Measurements from ENCODE around the gene EPHX1.

The EPHX1 gene

DNA sequence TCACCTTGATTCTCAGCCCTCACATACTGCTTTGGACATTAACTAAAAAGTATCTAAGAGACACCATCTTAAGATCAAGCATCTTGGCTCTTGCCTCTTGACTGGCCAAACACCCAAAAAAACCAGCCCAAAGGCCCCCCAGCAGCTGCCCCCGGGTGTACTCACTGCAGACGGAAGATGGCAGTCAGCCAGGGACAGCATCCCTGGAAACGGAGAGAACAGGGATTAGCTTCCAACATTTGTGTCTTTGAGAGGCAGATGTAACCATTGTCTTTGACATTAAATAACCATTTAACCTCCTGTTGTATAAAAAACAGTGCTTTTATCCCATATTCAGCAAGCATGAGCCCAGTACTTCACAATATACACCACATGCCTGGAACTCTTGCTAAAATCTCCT lies 61.0 kb downstream of the EPHX1 start:
- Histone ChIP-seq H4K20me1 (ENCODE audit: insufficient read depth, low read length, poor library complexity, severe bottlenecking) (no peaks in the 10 kb centered on the region), H3K4me1 (ENCODE audit: insufficient read depth, low read length, poor library complexity, severe bottlenecking) (peaks cover 11% of the 10 kb centered on the region), H3K4me2 (ENCODE audit: low read depth, low read length, poor library complexity, severe bottlenecking) (no peak overlapping the region), H3K9me2 (replicated peaks; ENCODE audit: low read depth, low read length) (no peaks in the 10 kb centered on the region), H3K79me2 (ENCODE audit: insufficient read depth, low read length) (no peaks in the 10 kb centered on the region), H3F3A (ENCODE audit: low read depth) (no peaks in the 10 kb centered on the region), H3K27me3 (ENCODE audit: insufficient read depth, low read length, poor library complexity, severe bottlenecking) (no peaks in the 10 kb centered on the region), H3K36me3 (ENCODE audit: insufficient read depth, low read length) (peaks cover 19% of the 10 kb centered on the region; the same call in 1 of the 2 replicates), H2AFZ (ENCODE audit: low read length) (no peak overlapping the region), H3K9ac (ENCODE audit: low read depth, low read length, poor library complexity, severe bottlenecking) (no peak overlapping the region), H3K9me3 (ENCODE audit: insufficient read depth, low read depth, low read length) (no peaks in the 10 kb centered on the region), H3K4me3 (ENCODE audit: low read length, poor library complexity, severe bottlenecking) (no peak overlapping the region)
- no peak for TF ChIP-seq EZH2phosphoT487 (IDR thresholded peaks at IDR 0.05; ENCODE audit: borderline replicate concordance)
- TF ChIP-seq, protein P1, sequence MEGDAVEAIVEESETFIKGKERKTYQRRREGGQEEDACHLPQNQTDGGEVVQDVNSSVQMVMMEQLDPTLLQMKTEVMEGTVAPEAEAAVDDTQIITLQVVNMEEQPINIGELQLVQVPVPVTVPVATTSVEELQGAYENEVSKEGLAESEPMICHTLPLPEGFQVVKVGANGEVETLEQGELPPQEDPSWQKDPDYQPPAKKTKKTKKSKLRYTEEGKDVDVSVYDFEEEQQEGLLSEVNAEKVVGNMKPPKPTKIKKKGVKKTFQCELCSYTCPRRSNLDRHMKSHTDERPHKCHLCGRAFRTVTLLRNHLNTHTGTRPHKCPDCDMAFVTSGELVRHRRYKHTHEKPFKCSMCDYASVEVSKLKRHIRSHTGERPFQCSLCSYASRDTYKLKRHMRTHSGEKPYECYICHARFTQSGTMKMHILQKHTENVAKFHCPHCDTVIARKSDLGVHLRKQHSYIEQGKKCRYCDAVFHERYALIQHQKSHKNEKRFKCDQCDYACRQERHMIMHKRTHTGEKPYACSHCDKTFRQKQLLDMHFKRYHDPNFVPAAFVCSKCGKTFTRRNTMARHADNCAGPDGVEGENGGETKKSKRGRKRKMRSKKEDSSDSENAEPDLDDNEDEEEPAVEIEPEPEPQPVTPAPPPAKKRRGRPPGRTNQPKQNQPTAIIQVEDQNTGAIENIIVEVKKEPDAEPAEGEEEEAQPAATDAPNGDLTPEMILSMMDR (conservative IDR thresholded peaks at IDR 0.05; ENCODE audit: low read length): no peak

DNA sequence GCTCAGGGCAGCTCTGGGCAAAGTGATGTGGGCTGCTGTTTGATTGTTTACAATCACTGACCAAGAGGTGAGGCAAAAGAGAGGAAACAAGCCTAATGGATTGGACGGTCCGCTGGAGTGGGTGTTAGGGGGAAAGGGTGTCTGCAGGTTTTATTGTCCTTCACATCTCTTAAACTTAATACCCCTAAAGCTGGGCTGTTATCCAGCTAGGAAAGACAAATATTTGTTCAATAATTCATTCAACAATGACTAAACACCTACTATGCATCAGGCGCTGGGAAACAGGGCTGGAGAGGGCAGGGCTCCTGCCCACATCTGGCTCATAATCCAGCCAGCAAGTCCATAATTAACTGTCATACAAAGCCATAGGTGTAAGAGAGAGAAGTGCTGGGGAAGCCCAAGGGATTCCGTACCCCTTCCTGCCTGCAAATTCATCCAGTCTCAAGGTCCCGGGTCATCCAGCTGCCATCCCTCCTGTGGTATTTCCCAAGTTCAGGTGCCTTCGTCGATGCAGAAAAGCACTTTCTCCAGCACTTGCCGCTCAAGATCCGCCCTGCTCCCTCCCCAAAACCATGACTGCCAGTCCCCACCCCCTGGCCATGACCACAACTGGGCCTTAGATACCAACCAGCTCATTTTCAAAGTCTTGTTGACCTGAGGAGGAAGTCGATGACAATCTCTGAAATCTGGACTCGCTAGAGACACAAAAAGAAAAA lies 61.6 kb downstream of the EPHX1 start:
- H3K9me3 ChIP-seq (ENCODE audit: insufficient read depth, low read depth, low read length): no peaks in the 10 kb centered on the region
- H3K4me2 ChIP-seq (ENCODE audit: low read depth, low read length, poor library complexity, severe bottlenecking): no peak overlapping the region
- no peak overlapping the region for H3K4me3 ChIP-seq (ENCODE audit: low read length, poor library complexity, severe bottlenecking)
- TF ChIP-seq, protein P1 (conservative IDR thresholded peaks at IDR 0.05; ENCODE audit: low read length): no peak
- no peak for TF ChIP-seq EZH2phosphoT487 (IDR thresholded peaks at IDR 0.05; ENCODE audit: borderline replicate concordance)
- H2AFZ ChIP-seq (ENCODE audit: low read length): no peak overlapping the region
- peaks cover 6% of the 10 kb centered on the region for H3K4me1 ChIP-seq (ENCODE audit: insufficient read depth, low read length, poor library complexity, severe bottlenecking)
- H4K20me1 ChIP-seq (ENCODE audit: insufficient read depth, low read length, poor library complexity, severe bottlenecking): no peaks in the 10 kb centered on the region
- no peaks in the 10 kb centered on the region for H3K79me2 ChIP-seq (ENCODE audit: insufficient read depth, low read length)
- no peaks in the 10 kb centered on the region for H3K27me3 ChIP-seq (ENCODE audit: insufficient read depth, low read length, poor library complexity, severe bottlenecking)
- H3F3A ChIP-seq (ENCODE audit: low read depth): no peaks in the 10 kb centered on the region
- peaks cover 18% of the 10 kb centered on the region; the same call in 1 of the 2 replicates for H3K36me3 ChIP-seq (ENCODE audit: insufficient read depth, low read length)
- no peaks in the 10 kb centered on the region for H3K9me2 ChIP-seq (replicated peaks; ENCODE audit: low read depth, low read length)
- H3K9ac ChIP-seq (ENCODE audit: low read depth, low read length, poor library complexity, severe bottlenecking): no peak overlapping the region

DNA sequence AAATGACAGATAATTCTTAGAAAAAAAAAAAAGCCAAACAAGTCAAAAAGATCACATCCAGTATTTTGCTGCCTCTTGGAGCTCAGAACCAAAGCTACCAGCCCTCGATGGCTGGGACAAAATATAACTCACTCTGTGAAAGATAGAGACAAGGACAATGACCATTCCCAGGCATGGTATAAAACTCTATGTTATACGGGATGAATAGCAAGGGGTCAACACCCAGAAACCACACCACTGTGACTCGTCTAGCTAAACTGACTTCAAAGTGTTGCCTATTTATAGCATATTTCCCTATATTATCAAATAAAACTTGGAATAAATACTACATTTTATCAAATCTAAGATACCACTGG lies 62.1 kb downstream of the EPHX1 start:
- Histone ChIP-seq H4K20me1 (ENCODE audit: insufficient read depth, low read length, poor library complexity, severe bottlenecking) (no peaks in the 10 kb centered on the region), H3K4me1 (ENCODE audit: insufficient read depth, low read length, poor library complexity, severe bottlenecking) (peaks cover under 1% of the 10 kb centered on the region), H3K9ac (ENCODE audit: low read depth, low read length, poor library complexity, severe bottlenecking) (no peak overlapping the region), H3K36me3 (ENCODE audit: insufficient read depth, low read length) (peaks cover 16% of the 10 kb centered on the region; the same call in 1 of the 2 replicates), H2AFZ (ENCODE audit: low read length) (no peak overlapping the region), H3K9me3 (ENCODE audit: insufficient read depth, low read depth, low read length) (no peaks in the 10 kb centered on the region), H3F3A (ENCODE audit: low read depth) (no peaks in the 10 kb centered on the region), H3K27me3 (ENCODE audit: insufficient read depth, low read length, poor library complexity, severe bottlenecking) (no peaks in the 10 kb centered on the region), H3K4me3 (ENCODE audit: low read length, poor library complexity, severe bottlenecking) (no peak overlapping the region), H3K4me2 (ENCODE audit: low read depth, low read length, poor library complexity, severe bottlenecking) (no peak overlapping the region), H3K9me2 (replicated peaks; ENCODE audit: low read depth, low read length) (no peaks in the 10 kb centered on the region), H3K79me2 (ENCODE audit: insufficient read depth, low read length) (peaks cover 4% of the 10 kb centered on the region; the same call in 1 of the 2 replicates)
- TF ChIP-seq, protein P1 (conservative IDR thresholded peaks at IDR 0.05; ENCODE audit: low read length): no peak
- no peak for TF ChIP-seq EZH2phosphoT487 (IDR thresholded peaks at IDR 0.05; ENCODE audit: borderline replicate concordance)
